Stimulated activated CD4-positive, alpha-beta T cell treated with anti-CD3 and anti-CD28 coated beads, Interleukin-4, amount 100 ng/mL, for 4 hours (primary cell): Measurements from ENCODE around the gene PKD1L1.
A peak's percentile ranks its signal among the peaks of the same experiment; 100 is the strongest.

Experiments
- DNase-seq, 2 experiments: peaks; one replicate each; pipeline ENCODE4 v3.0.0-alpha.2; 2020

The PKD1L1 gene

GRCh38 chr7:47852330-47853245 is 95.7 kb downstream of the PKD1L1 start:
- no peak for DNase-seq

- DNase-seq = no peak
These were observed 101.1 kb downstream of the PKD1L1 start for GRCh38 chr7:47847207-47847606.

- DNase-seq = no peak
These were observed 102.0 kb downstream of the PKD1L1 start for GRCh38 chr7:47846138-47846836.

GRCh38 chr7:47844311-47844710 is 104.0 kb downstream of the PKD1L1 start:
- no peak for DNase-seq

- no peak for DNase-seq
These were observed 105.0 kb downstream of the PKD1L1 start for GRCh38 chr7:47843291-47843690.

- no peak for DNase-seq
These were observed 108.9 kb downstream of the PKD1L1 start for GRCh38 chr7:47839381-47839780.

- DNase-seq = no peak
These were observed 110.4 kb downstream of the PKD1L1 start for GRCh38 chr7:47837826-47838225.

GRCh38 chr7:47836503-47837202 is 111.6 kb downstream of the PKD1L1 start:
- no peak for DNase-seq

- DNase-seq = no peak
These were observed 112.2 kb downstream of the PKD1L1 start for GRCh38 chr7:47836080-47836479.

- DNase-seq = no peak
These were observed 115.1 kb downstream of the PKD1L1 start for GRCh38 chr7:47833211-47833610.

GRCh38 chr7:47832105-47832715 is 116.1 kb downstream of the PKD1L1 start:
- no peak for DNase-seq

- DNase-seq = no peak
These were observed 118.3 kb downstream of the PKD1L1 start for GRCh38 chr7:47830015-47830414.

GRCh38 chr7:47827871-47828270 is 120.4 kb downstream of the PKD1L1 start:
- DNase-seq = no peak

GRCh38 chr7:47827351-47827756 is 120.9 kb downstream of the PKD1L1 start:
- no peak for DNase-seq

- no peak for DNase-seq
These were observed 121.5 kb downstream of the PKD1L1 start for GRCh38 chr7:47826754-47827153.

- DNase-seq = no peak
These were observed 128.7 kb downstream of the PKD1L1 start for GRCh38 chr7:47819607-47819920.

GRCh38 chr7:47818796-47819606 is 129.3 kb downstream of the PKD1L1 start:
- peak in 1 of 2 experiments; percentile 11 for DNase-seq

GRCh38 chr7:47817917-47818316 is 130.3 kb downstream of the PKD1L1 start:
- no peak for DNase-seq

GRCh38 chr7:47816647-47817046 is 131.6 kb downstream of the PKD1L1 start:
- no peak for DNase-seq

GRCh38 chr7:47815867-47816266 is 132.4 kb downstream of the PKD1L1 start:
- DNase-seq = no peak

- DNase-seq = no peak
These were observed 133.2 kb downstream of the PKD1L1 start for GRCh38 chr7:47814905-47815613.
